NCI-H69 (cell line): Measurements from ENCODE around the gene REXO4.

ENCODE experiments used
- DNase-seq: peaks from one replicate; lab custom pipeline; 2025; lab: John Stamatoyannopoulos, UW

REXO4 gene

GRCh38 chr9:133367778-133368177, 50.0 kb downstream of the REXO4 start:
- DNase-seq, result no peak

DNA sequence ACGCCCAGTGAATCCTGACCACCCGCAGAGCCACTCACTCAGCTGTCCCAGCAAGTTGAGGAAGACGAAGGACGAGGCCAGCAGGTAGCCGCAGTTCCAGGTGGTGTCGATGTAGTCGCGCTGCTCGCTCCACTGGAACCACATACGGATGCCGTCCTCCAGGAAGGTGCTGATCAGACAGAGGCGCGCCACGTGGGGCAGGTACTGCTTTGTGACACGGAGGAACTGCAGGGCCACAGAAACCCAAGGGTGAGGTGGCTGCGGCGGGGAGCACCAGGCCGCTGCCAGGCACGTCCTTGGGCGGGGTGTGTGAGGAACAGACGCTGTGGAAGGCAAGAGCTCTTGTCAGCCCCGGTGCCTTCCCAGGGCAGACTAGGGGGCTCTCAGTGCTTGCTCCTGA, 50.6 kb downstream of the REXO4 start:
- no peak for DNase-seq

DNA sequence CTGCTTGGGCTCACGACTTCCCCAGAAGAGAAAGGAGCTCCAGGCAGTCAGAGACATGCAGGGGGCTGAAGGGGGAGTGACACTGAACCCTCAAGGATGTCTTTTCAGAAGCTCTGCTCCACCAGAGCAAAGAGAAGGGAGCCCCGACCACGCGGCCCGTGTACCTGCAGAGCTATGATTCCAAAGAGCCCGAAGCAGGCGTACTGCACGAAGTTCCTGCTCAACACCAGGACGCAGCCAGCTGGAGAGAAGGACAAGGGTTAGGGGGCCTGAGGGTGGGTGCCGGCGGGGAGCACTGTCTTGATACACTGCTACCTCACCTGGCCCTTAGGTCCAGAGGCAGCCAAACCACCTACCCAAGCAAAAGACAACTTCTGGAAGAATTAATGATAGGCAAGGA, 51.4 kb downstream of the REXO4 start:
- DNase-seq, result no peak

GRCh38 chr9:133362359-133363044, 55.3 kb downstream of the REXO4 start:
- peak; percentile 61 for DNase-seq

GRCh38 chr9:133361507-133362092, 56.2 kb downstream of the REXO4 start:
- no peak for DNase-seq

GRCh38 chr9:133360400-133361393, 57.1 kb downstream of the REXO4 start:
- DNase-seq, result no peak

- peak; percentile 49 for DNase-seq
Observed at GRCh38 chr9:133359399-133360175, 58.2 kb downstream of the REXO4 start.

GRCh38 chr9:133357656-133358055, 60.2 kb downstream of the REXO4 start:
- DNase-seq, result no peak

DNA sequence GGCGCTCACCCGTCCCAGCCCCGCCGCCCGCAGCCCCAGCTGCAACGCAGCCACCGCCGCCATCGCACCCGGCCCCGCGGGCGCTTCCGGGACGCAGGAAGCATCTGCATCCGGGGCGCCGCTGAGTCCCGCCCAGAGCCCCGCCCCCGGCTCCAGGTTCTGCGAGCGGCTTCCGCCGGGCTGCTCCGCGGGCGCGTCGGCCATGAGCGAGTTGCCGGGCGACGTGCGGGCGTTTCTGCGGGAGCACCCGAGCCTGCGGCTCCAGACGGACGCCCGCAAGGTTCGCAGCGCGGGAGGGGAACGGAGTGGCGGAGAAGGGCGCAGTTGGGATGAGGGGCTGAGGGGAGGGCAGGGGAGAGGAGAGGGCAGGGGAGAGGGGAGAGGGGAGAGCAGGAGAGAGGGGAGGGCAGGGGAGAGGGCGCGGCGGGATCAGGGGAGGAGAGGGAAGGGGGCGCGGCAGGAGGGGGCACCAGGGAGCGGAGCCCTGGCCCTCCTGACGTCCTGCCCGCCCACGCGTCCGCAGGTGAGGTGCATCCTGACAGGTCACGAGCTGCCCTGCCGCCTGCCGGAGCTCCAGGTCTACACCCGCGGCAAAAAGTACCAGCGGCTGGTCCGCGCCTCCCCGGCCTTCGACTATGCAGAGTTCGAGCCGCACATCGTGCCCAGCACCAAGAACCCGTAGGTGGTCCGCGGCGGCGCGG, 61.3 kb downstream of the REXO4 start, which contains the start of the genes SURF1 and SURF2:
TSS of gene SURF1 (minus strand) at position 97 of the 701 bp plus-strand sequence. CDS start at position 63, 34 bp downstream.
TSS of gene SURF2 (plus strand) at position 160 of the 701 bp plus-strand sequence. CDS start at position 203, 43 bp downstream.
- DNase-seq, result peak; percentile 94
